SH-SY5Y (cell line): ENCODE results near the gene RPS6KA4.

Source experiments
- GATA2 ChIP-seq: IDR thresholded peaks from 2 replicates; pipeline ENCODE4 v1.6.1; 2011; ENCODE audit warnings: mild to moderate bottlenecking, low read depth, low read length
- GATA3 ChIP-seq: IDR thresholded peaks from 2 replicates; pipeline ENCODE4 v1.6.1; 2011; ENCODE audit warnings: low read depth, mild to moderate bottlenecking, low read length, moderate library complexity

The RPS6KA4 gene

GRCh38 chr11:64339754-64340408 lies 19.1 kb upstream of the RPS6KA4 start, which contains the start of gene CCDC88B:
Gene CCDC88B (plus strand): TSS chr11:64340204. CDS start chr11:64340267, 63 bp downstream.
- no peak for TF ChIP-seq GATA2
- TF ChIP-seq GATA3 = no peak

GRCh38 chr11:64340671-64341335 lies 18.2 kb upstream of the RPS6KA4 start:
- no peak for TF ChIP-seq GATA3
- no peak for TF ChIP-seq GATA2

DNA sequence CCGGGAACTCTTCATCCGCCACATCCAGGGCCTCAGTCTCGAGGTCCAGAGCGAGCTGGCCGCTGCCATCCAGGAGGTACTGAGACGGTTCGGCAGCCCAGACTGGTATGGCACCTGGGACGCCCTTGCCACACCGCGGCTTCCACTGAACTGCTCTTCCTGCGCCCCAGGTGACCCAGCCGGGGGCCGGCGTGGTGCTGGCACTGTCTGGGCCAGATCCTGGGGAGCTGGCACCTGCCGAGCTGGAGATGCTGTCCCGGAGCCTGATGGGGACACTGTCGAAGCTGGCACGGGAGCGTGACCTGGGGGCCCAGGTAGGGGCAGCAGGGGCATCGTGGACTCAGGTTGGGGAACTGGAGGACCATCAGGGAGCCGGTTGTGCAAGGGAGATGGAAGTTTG lies 17.5 kb upstream of the RPS6KA4 start:
- TF ChIP-seq GATA2 = no peak
- TF ChIP-seq GATA3 = no peak

DNA sequence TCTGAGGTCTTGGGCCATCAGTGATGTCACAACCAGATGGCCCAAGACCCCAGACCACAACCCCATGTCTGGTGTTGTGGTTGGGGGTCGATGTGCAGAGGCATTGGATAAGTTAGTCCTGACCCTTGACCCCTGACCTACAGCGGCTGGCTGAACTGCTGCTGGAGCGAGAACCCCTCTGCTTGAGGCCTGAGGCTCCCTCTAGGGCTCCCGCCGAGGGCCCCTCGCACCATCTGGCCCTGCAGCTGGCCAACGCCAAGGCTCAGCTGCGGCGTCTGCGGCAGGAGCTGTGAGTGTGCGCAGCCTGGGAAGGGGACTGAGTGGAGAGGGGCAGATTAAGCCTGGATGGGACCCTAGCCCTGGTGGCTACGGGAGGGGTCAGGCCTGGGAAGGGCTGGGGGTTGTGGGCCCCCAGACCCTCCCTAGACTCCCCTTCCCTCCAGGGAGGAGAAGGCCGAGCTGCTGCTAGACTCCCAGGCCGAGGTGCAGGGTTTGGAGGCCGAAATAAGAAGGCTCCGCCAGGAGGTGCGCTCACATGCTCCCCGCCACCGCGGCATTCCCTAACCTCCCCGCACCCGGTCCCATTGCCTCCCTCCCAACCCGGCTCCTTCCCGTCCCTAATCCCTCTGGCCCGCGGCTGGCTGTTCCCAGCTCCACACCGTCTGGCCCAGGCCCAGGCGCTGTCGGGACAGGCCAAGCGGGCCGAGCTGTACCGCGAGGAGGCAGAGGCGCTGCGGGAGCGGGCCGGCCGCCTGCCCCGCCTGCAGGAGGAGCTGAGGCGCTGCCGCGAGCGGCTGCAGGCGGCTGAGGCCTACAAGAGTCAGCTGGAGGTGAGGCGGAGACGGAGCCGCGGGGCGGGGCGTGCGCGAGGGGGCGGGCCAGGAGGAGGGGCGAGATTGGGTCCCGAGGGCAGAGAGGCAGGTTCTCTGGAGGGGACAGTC lies 16.8 kb upstream of the RPS6KA4 start:
- TF ChIP-seq GATA3 (no peak), GATA2 (no peak)

GRCh38 chr11:64342869-64343745 lies 15.9 kb upstream of the RPS6KA4 start:
- TF ChIP-seq GATA3 = no peak
- TF ChIP-seq GATA2 = no peak

DNA sequence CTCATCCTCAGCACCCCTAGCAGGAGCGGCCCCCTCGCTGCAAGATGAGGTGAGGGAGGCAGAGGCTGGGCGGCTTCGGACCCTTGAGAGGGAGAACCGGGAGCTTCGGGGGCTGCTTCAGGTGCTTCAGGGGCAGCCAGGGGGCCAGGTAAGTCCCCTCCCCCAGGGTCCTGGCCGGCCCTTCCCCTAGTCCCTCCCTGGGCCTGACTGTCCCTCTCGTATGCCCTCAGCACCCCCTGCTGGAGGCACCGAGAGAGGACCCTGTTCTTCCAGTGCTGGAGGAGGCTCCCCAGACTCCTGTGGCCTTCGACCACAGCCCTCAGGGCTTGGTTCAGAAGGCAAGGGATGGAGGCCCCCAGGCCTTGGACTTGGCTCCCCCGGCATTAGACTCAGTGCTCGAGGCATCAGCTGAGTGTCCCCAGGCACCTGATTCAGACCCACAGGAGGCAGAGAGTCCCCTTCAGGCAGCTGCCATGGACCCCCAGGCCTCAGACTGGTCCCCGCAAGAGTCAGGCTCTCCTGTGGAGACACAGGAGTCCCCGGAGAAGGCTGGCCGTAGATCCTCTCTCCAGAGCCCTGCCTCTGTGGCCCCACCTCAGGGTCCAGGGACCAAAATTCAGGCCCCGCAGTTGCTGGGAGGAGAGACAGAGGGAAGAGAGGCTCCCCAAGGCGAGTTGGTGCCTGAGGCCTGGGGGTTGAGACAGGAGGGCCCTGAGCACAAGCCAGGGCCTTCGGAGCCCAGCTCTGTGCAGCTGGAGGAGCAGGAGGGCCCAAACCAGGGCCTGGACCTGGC lies 15.0 kb upstream of the RPS6KA4 start:
- TF ChIP-seq GATA3 (no peak), GATA2 (no peak)

- TF ChIP-seq GATA2 (no peak), GATA3 (no peak)
Measured at GRCh38 chr11:64344787-64345186, 14.2 kb upstream of the RPS6KA4 start.

- no peak for TF ChIP-seq GATA3
- TF ChIP-seq GATA2 = no peak
Measured at GRCh38 chr11:64347193-64347867, 11.6 kb upstream of the RPS6KA4 start.

DNA sequence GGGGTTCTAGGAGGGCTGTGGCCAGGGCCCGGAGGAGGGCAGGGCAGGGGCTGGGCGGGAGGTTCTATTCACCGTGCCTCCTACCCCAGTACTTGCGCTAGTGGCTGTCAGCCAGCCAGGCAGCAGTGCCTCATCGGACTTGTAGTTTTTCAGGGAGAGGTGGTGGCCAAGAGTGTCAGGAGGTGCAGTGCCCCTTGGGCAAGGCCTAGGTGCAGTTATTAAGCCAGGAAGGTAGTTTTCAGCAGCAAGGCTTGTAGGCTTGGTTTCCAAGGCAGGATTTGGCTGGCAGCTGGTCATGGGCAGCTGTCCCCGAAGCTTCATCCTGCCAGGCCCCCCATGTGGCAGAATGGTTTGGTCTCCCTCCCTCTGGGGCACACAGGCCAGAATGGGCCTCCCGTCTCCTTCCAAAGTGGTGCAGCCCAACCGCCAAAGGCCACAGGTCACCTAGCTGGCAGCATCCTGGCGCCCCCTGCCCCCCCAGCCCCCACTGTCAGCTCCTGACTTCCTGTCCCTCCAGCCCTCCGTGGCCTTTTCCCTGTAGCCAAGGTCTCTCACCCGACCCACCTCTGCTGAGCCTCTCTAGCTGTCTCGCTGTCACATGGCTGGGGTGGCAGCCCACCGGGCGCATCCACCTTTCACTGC lies 10.5 kb upstream of the RPS6KA4 start:
- TF ChIP-seq GATA3 = no peak

DNA sequence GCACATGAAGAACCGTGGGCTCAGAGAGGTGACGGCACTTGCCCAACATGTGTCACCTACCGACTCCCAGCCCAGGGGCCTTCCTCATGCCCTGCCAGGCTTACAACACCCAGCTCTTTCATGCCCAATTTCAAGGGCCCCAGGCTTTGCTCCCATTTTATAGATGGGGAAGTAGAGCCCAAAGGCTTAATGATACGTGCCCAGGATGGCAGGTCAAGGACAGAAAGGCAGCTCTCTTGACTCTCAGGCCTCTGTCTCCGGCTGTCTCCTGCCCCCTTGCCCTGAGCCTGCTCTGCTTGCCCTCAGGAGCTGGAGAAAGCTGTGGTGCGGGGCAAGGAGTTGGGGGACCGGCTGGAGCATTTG lies 10.0 kb upstream of the RPS6KA4 start:
- no peak for TF ChIP-seq GATA2
- TF ChIP-seq GATA3 = no peak

- TF ChIP-seq GATA3 (no peak), GATA2 (no peak)
Measured at GRCh38 chr11:64349404-64349803, 9.6 kb upstream of the RPS6KA4 start.

DNA sequence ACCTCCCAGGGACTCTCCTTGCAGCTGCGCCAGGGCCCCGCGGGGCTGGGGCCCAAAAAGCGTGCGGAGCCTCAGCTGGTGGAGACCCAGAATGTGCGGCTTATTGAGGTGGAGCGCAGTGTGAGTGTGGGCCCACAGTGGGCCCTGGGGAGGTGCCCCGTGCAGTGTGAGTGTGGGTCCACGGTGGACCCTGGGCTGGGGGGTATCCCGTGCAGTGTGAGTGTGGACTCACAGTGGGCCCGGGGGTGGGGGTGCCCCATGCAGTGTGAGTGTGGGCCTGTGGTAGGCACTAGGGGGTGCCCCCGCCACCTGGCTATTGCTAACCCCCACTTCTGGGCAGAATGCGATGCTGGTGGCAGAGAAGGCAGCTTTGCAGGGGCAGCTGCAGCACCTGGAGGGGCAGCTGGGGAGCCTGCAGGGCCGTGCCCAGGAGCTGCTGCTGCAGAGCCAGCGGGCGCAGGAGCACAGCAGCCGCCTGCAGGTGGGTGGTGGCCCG lies 7.8 kb upstream of the RPS6KA4 start:
- TF ChIP-seq GATA2 (no peak), GATA3 (no peak)
